Peyer's patch (tissue), 4 donors: ENCODE data around the gene ACTL7B. TPM values are rescaled to one million over a fixed set of nuclear protein-coding genes. Genes with fewer than 3 reads are reported as not detected.

Source experiments
- DNase-seq, 3 donors: peaks; one replicate each; pipeline ENCODE4 v3.0.0-alpha.2; 2017 to 2019
- H3K27ac ChIP-seq, 4 donors: fragments of 200-600 bp; sonication (generic); one replicate each; pipeline ENCODE4 v1.5.1; 2016 to 2019
- H3K27me3 ChIP-seq, 2 donors: fragments of 200-600 bp; sonication (generic); one replicate each; pipeline ENCODE4 v1.5.1; 2019
- H3K36me3 ChIP-seq, 3 donors: fragments of 200-600 bp; sonication (generic); one replicate each; pipeline ENCODE4 v1.5.1; 2016 to 2019
- H3K4me1 ChIP-seq, 4 donors: fragments of 200-600 bp; sonication (generic); one replicate each; pipeline ENCODE4 v1.5.1; 2016 to 2019
- H3K4me3 ChIP-seq, 4 donors: fragments of 200-600 bp; sonication (generic); 1 replicate in 3 of 4; 2 replicates in 1 of 4; pipeline ENCODE4 v1.5.1; 2016 to 2019; ENCODE audit warnings: mild to moderate bottlenecking in 1 of 4
- H3K9me3 ChIP-seq, 4 donors: fragments of 200-600 bp; sonication (generic); one replicate each; pipeline ENCODE4 v1.5.1; 2016 to 2019; ENCODE audit warnings: mild to moderate bottlenecking in 1 of 4
- CTCF ChIP-seq, 6 experiments: fragments of 450-650 bp in 4 of 6; fragments of 200-600 bp in 2 of 6; sonication (generic) in 1 of 6; IDR thresholded peaks; one replicate each; pipeline ENCODE4 v1.5.1; 2017 to 2019; ENCODE audit warnings: antibody characterized with exemption in 6 of 6, mild to moderate bottlenecking in 3 of 6, moderate library complexity in 1 of 6
- POLR2A ChIP-seq, 2 donors: fragments of 450-650 bp; IDR thresholded peaks; one replicate each; pipeline ENCODE4 v1.5.1; 2017; ENCODE audit warnings: antibody characterized with exemption in 2 of 2, mild to moderate bottlenecking in 2 of 2, moderate library complexity in 2 of 2
- small RNA-seq, 2 donors: library from RNA; depleted of rRNA; stranded (forward); fragments of <200 nt; gene quantifications; one replicate each; pipeline ENCODE3, GENCODE V24; 2016
- total RNA-seq, 4 donors: library from RNA; depleted of rRNA; stranded (reverse); fragments of >200 nt; gene quantifications; one replicate each; pipeline ENCODE4 v1.1.0, GENCODE V29; 2016

Gene ACTL7B
- total RNA-seq, 4 donors from 2014 or later: not detected

- Histone ChIP-seq H3K4me3 (no peak overlapping the region), H3K9me3 (no peaks in the 10 kb centered on the region), H3K36me3 (no peaks in the 10 kb centered on the region), H3K27me3 (no peaks in the 10 kb centered on the region), H3K27ac (no peak overlapping the region), H3K4me1 (no peaks in the 10 kb centered on the region)
- no peak for DNase-seq
- TF ChIP-seq POLR2A (IDR thresholded peaks at IDR 0.05) (no peak), CTCF (IDR thresholded peaks at IDR 0.05) (peak in 4 of 6 experiments; percentile 13 to 46 (median 41))
These were observed 41.7 kb downstream of the ACTL7B start for GRCh38 chr9:108813951-108814601.

GRCh38 chr9:108812396-108813025 lies 43.3 kb downstream of the ACTL7B start:
- Histone ChIP-seq H3K27me3 (no peaks in the 10 kb centered on the region), H3K4me3 (no peak overlapping the region), H3K9me3 (no peaks in the 10 kb centered on the region), H3K27ac (no peak overlapping the region), H3K36me3 (no peaks in the 10 kb centered on the region), H3K4me1 (no peaks in the 10 kb centered on the region)
- TF ChIP-seq CTCF (IDR thresholded peaks at IDR 0.05): no peak
- no peak for TF ChIP-seq POLR2A (IDR thresholded peaks at IDR 0.05)
- DNase-seq: no peak

- Histone ChIP-seq H3K27me3 (no peaks in the 10 kb centered on the region), H3K4me3 (no peak overlapping the region), H3K4me1 (no peaks in the 10 kb centered on the region), H3K27ac (no peak overlapping the region), H3K9me3 (no peaks in the 10 kb centered on the region), H3K36me3 (no peaks in the 10 kb centered on the region)
- DNase-seq: no peak
- TF ChIP-seq POLR2A (IDR thresholded peaks at IDR 0.05) (no peak), CTCF (IDR thresholded peaks at IDR 0.05) (no peak)
These were observed 43.8 kb downstream of the ACTL7B start for GRCh38 chr9:108811944-108812343.

GRCh38 chr9:108809269-108809668 lies 46.5 kb downstream of the ACTL7B start:
- H3K36me3 ChIP-seq: no peaks in the 10 kb centered on the region
- H3K4me3 ChIP-seq: no peak overlapping the region
- H3K4me1 ChIP-seq: no peaks in the 10 kb centered on the region
- no peak for TF ChIP-seq CTCF (IDR thresholded peaks at IDR 0.05)
- no peak for TF ChIP-seq POLR2A (IDR thresholded peaks at IDR 0.05)
- no peak overlapping the region for H3K27ac ChIP-seq
- no peaks in the 10 kb centered on the region for H3K9me3 ChIP-seq
- no peak for DNase-seq
- H3K27me3 ChIP-seq: no peaks in the 10 kb centered on the region

Small RNA genes within 50 kb of the gene (small RNA-seq; reads per million reads assigned to genes)
- gene AL359692.1: 0 reads per million in 2 donors

Other genes starting within 250 kb of the ACTL7B start
- gene ACTL7A, start 6.3 kb upstream of the ACTL7B start, total RNA-seq: not detected
- gene ELP1, start 78.1 kb upstream of the ACTL7B start, total RNA-seq: 10 to 100 TPM; 19.1 to 26.4 (median 22.9) TPM
- gene ABITRAM, start 78.4 kb upstream of the ACTL7B start, total RNA-seq: 10 to 100 TPM in 3 of 4 donors, 1 to 10 TPM in 1; 3.3 to 15.6 (median 11.2) TPM
- gene CTNNAL1, start 157.5 kb upstream of the ACTL7B start, total RNA-seq: 10 to 100 TPM in 1 of 4 donors, 1 to 10 TPM in 3; 4.4 to 40.4 (median 6.2) TPM